H1 (cell line): ENCODE measurements around the gene KLHL33. TPM values are rescaled to one million over a fixed set of nuclear protein-coding genes. Genes with fewer than 3 reads are reported as not detected.
A peak's percentile ranks its signal among the peaks of the same experiment; 100 is the strongest.

ENCODE experiments used
- EGR1 ChIP-seq: IDR thresholded peaks from 2 replicates; pipeline ENCODE4 v1.6.1; 2011; ENCODE audit warnings: low read depth, low read length, borderline replicate concordance
- FOSL1 ChIP-seq: IDR thresholded peaks from 2 replicates; pipeline ENCODE4 v1.6.1; 2011; ENCODE audit warnings: mild to moderate bottlenecking, low read depth, low read length, moderate library complexity; ENCODE audit not compliant: insufficient read depth
- JUN ChIP-seq: IDR thresholded peaks from 2 replicates; pipeline ENCODE4 v1.6.1; 2011; ENCODE audit warnings: low read depth, mild to moderate bottlenecking, improper control_type of control experiment, low read length
- MAFK ChIP-seq: IDR thresholded peaks from 2 replicates; pipeline ENCODE4 v1.6.1; 2012; ENCODE audit warnings: low read depth, mild to moderate bottlenecking, improper control_type of control experiment, low read length
- POU5F1 ChIP-seq: IDR thresholded peaks from 2 replicates; pipeline ENCODE4 v1.6.1; 2011; ENCODE audit warnings: low read depth, mild to moderate bottlenecking, low read length, moderate library complexity
- RNF2 ChIP-seq: fragments of 200-900, 300-1000 bp; sonication (generic); IDR thresholded peaks from 2 replicates; pipeline ENCODE4 v1.7.1; 2016; ENCODE audit warnings: borderline replicate concordance, low read depth, mild to moderate bottlenecking, antibody characterized with exemption, low read length; ENCODE audit not compliant: poor library complexity, severe bottlenecking; ENCODE audit errors: missing control alignments
- TBP ChIP-seq: IDR thresholded peaks from 2 replicates; pipeline ENCODE4 v1.6.1; 2011; ENCODE audit warnings: low read depth, low read length, improper control_type of control experiment
- YY1 ChIP-seq: IDR thresholded peaks from 2 replicates; pipeline ENCODE4 v1.6.1; 2011; ENCODE audit warnings: low read depth, mild to moderate bottlenecking, low read length
- ZNF274 ChIP-seq: IDR thresholded peaks from 2 replicates; pipeline ENCODE4 v1.7.0; 2012; ENCODE audit warnings: low read length, borderline replicate concordance; ENCODE audit errors: extremely low read depth
- polyA plus RNA-seq, 7 experiments: library from polyadenylated mRNA; depleted of rRNA in 3 of 7; stranded (reverse) in 5 of 7; unstranded in 2 of 7; fragments of >200 nt in 5 of 7; fragments of 200-250 nt in 2 of 7; gene quantifications; 1 replicate in 5 of 7; 2 replicates in 1 of 7; 4 replicates in 1 of 7; pipeline versions ENCODE4 v1.2.1 to v1.2.3, GENCODE V29; 2011 to 2013; ENCODE audit warnings: missing spikeins in 2 of 7, mixed read lengths in 2 of 7
- total RNA-seq: library from RNA; stranded (reverse); fragmentation: NEBNext Ultra II Directional; extraction: Animal tissue kit (Norgen Biotek cat#: 25700); gene quantifications from 2 replicates; pipeline ENCODE4 v1.2.1, GENCODE V29; 2021
- TF ChIP-seq, protein P1 (sequence below): fragments of 300-600 bp; sonication (generic); IDR thresholded peaks from 2 replicates; pipeline ENCODE4 v1.7.1; 2012; ENCODE audit warnings: low read length, moderate library complexity, mild to moderate bottlenecking, inconsistent platforms; ENCODE audit not compliant: insufficient replicate concordance

KLHL33 gene
- total and polyA plus RNA-seq, 2 of the 8 experiments (the other 6 are each of a cell fraction or from before 2014, with no cell fraction given), result 0.11 to 0.17 TPM

DNA sequence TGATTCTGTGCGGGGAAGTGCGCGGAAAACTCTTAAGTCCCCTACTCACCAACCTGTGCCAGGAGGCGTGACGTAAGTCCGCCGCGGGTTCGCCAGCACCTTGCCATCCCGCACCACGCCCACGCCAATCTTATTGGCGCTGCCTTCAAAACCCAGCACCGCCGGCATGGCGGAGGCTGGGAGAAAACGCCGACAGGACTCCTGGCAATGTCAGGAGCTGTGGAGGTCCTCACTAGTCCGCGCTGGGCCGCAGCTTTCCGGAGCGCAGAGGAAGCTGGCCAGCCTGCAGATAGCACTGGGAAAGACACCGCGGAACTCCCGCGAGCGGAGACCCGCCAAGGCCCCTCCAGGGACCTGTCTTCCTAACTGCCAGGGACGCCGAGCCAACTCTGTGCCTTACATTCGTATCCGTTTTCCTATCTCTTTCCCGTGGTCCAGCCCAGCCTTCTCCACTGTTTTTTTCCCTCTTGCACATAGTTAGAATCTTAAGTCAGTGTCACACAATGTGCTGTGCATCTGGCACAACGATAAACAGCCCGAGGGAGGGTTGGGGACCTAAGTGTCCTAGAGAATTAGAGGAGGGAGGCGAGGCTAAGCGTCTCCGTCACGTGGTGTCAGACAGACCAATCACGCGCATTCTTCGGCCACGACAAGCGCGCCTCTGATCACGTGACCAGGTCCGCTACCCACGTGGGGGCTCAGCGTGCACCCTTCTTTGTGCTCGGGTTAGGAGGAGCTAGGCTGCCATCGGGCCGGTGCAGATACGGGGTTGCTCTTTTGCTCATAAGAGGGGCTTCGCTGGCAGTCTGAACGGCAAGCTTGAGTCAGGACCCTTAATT is 18.8 kb upstream of the KLHL33 start, which contains the start of the genes APEX1 and OSGEP (continued):
- TF ChIP-seq, protein P1, sequence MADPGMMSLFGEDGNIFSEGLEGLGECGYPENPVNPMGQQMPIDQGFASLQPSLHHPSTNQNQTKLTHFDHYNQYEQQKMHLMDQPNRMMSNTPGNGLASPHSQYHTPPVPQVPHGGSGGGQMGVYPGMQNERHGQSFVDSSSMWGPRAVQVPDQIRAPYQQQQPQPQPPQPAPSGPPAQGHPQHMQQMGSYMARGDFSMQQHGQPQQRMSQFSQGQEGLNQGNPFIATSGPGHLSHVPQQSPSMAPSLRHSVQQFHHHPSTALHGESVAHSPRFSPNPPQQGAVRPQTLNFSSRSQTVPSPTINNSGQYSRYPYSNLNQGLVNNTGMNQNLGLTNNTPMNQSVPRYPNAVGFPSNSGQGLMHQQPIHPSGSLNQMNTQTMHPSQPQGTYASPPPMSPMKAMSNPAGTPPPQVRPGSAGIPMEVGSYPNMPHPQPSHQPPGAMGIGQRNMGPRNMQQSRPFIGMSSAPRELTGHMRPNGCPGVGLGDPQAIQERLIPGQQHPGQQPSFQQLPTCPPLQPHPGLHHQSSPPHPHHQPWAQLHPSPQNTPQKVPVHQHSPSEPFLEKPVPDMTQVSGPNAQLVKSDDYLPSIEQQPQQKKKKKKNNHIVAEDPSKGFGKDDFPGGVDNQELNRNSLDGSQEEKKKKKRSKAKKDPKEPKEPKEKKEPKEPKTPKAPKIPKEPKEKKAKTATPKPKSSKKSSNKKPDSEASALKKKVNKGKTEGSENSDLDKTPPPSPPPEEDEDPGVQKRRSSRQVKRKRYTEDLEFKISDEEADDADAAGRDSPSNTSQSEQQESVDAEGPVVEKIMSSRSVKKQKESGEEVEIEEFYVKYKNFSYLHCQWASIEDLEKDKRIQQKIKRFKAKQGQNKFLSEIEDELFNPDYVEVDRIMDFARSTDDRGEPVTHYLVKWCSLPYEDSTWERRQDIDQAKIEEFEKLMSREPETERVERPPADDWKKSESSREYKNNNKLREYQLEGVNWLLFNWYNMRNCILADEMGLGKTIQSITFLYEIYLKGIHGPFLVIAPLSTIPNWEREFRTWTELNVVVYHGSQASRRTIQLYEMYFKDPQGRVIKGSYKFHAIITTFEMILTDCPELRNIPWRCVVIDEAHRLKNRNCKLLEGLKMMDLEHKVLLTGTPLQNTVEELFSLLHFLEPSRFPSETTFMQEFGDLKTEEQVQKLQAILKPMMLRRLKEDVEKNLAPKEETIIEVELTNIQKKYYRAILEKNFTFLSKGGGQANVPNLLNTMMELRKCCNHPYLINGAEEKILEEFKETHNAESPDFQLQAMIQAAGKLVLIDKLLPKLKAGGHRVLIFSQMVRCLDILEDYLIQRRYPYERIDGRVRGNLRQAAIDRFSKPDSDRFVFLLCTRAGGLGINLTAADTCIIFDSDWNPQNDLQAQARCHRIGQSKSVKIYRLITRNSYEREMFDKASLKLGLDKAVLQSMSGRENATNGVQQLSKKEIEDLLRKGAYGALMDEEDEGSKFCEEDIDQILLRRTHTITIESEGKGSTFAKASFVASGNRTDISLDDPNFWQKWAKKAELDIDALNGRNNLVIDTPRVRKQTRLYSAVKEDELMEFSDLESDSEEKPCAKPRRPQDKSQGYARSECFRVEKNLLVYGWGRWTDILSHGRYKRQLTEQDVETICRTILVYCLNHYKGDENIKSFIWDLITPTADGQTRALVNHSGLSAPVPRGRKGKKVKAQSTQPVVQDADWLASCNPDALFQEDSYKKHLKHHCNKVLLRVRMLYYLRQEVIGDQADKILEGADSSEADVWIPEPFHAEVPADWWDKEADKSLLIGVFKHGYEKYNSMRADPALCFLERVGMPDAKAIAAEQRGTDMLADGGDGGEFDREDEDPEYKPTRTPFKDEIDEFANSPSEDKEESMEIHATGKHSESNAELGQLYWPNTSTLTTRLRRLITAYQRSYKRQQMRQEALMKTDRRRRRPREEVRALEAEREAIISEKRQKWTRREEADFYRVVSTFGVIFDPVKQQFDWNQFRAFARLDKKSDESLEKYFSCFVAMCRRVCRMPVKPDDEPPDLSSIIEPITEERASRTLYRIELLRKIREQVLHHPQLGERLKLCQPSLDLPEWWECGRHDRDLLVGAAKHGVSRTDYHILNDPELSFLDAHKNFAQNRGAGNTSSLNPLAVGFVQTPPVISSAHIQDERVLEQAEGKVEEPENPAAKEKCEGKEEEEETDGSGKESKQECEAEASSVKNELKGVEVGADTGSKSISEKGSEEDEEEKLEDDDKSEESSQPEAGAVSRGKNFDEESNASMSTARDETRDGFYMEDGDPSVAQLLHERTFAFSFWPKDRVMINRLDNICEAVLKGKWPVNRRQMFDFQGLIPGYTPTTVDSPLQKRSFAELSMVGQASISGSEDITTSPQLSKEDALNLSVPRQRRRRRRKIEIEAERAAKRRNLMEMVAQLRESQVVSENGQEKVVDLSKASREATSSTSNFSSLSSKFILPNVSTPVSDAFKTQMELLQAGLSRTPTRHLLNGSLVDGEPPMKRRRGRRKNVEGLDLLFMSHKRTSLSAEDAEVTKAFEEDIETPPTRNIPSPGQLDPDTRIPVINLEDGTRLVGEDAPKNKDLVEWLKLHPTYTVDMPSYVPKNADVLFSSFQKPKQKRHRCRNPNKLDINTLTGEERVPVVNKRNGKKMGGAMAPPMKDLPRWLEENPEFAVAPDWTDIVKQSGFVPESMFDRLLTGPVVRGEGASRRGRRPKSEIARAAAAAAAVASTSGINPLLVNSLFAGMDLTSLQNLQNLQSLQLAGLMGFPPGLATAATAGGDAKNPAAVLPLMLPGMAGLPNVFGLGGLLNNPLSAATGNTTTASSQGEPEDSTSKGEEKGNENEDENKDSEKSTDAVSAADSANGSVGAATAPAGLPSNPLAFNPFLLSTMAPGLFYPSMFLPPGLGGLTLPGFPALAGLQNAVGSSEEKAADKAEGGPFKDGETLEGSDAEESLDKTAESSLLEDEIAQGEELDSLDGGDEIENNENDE, result no peak
- TF ChIP-seq YY1, result peak; percentile 78; the same call in 1 of the 2 replicates
- peak; percentile 89 for TF ChIP-seq TBP
- no peak for TF ChIP-seq RNF2
- TF ChIP-seq EGR1, result peak; percentile 46; the same call in 1 of the 2 replicates
- no peak for TF ChIP-seq POU5F1
- no peak for TF ChIP-seq ZNF274
- no peak for TF ChIP-seq FOSL1
- TF ChIP-seq JUN, result no peak
- TF ChIP-seq MAFK, result no peak
